Memory B cell (primary cell): Measurements from ENCODE around the gene CHCHD3.

Source experiments
- ATAC-seq: fragments of 150-1000 bp; cut with Tn5 transposase; 2 replicates; pipeline ENCODE4 v1.10.0; 2021; ENCODE audit warnings: low read depth, mild to moderate bottlenecking, moderate library complexity
- DNase-seq, 2 donors: peaks; one replicate each; pipeline ENCODE4 v3.0.0; 2022; ENCODE audit warnings: low spot score in 2 of 2
- H3K27ac Mint-ChIP-seq: one replicate; pipeline ENCODE4 v1.8.0; 2022; ENCODE audit warnings: mild to moderate bottlenecking, moderate library complexity, mixed read lengths
- H3K27me3 Mint-ChIP-seq: one replicate; pipeline ENCODE4 v1.8.0; 2022; ENCODE audit warnings: mixed read lengths
- H3K36me3 Mint-ChIP-seq: one replicate; pipeline ENCODE4 v1.8.0; 2022; ENCODE audit warnings: mild to moderate bottlenecking, mixed read lengths
- H3K4me1 Mint-ChIP-seq: one replicate; pipeline ENCODE4 v1.8.0; 2022; ENCODE audit warnings: mixed read lengths
- H3K4me3 Mint-ChIP-seq: one replicate; pipeline ENCODE4 v1.8.0; 2022; ENCODE audit warnings: mild to moderate bottlenecking, moderate library complexity, mixed read lengths
- H3K9me3 Mint-ChIP-seq: one replicate; pipeline ENCODE4 v1.8.0; 2022; ENCODE audit warnings: mixed read lengths

The CHCHD3 gene

GRCh38 chr7:133061357-133061756, 20.5 kb downstream of the CHCHD3 start:
- no peak for DNase-seq
- Mint-ChIP-seq H3K36me3 (peaks cover 27% of the 10 kb centered on the region), H3K27ac (no peak overlapping the region), H3K27me3 (no peaks in the 10 kb centered on the region), H3K9me3 (no peaks in the 10 kb centered on the region), H3K4me3 (no peak overlapping the region), H3K4me1 (peaks cover 40% of the 10 kb centered on the region)
- ATAC-seq: no peak

- Mint-ChIP-seq H3K36me3 (peaks cover 27% of the 10 kb centered on the region), H3K4me1 (peaks cover 42% of the 10 kb centered on the region), H3K27me3 (no peaks in the 10 kb centered on the region), H3K27ac (peak overlapping the region; percentile 21), H3K4me3 (no peak overlapping the region), H3K9me3 (no peaks in the 10 kb centered on the region)
- DNase-seq (no peak), ATAC-seq (peak; percentile 85)
Observed at GRCh38 chr7:133060004-133060403, 21.9 kb downstream of the CHCHD3 start.

GRCh38 chr7:133059263-133059662, 22.6 kb downstream of the CHCHD3 start:
- Mint-ChIP-seq H3K4me1 (peaks cover 44% of the 10 kb centered on the region), H3K27ac (peak overlapping the region; percentile 64), H3K9me3 (no peaks in the 10 kb centered on the region), H3K36me3 (peaks cover 27% of the 10 kb centered on the region), H3K27me3 (no peaks in the 10 kb centered on the region), H3K4me3 (no peak overlapping the region)
- no peak for ATAC-seq
- no peak for DNase-seq

GRCh38 chr7:133056370-133057238, 25.3 kb downstream of the CHCHD3 start:
- Mint-ChIP-seq H3K27ac (peak overlapping the region; percentile 8), H3K9me3 (no peaks in the 10 kb centered on the region), H3K36me3 (peaks cover 20% of the 10 kb centered on the region), H3K4me1 (peaks cover 46% of the 10 kb centered on the region), H3K4me3 (no peak overlapping the region), H3K27me3 (no peaks in the 10 kb centered on the region)
- no peak for ATAC-seq
- DNase-seq: no peak

GRCh38 chr7:133054162-133054840, 27.6 kb downstream of the CHCHD3 start:
- H3K27ac Mint-ChIP-seq: no peak overlapping the region
- H3K4me1 Mint-ChIP-seq: peaks cover 31% of the 10 kb centered on the region
- H3K36me3 Mint-ChIP-seq: peaks cover 12% of the 10 kb centered on the region
- no peaks in the 10 kb centered on the region for H3K27me3 Mint-ChIP-seq
- ATAC-seq: no peak
- no peak for DNase-seq
- no peak overlapping the region for H3K4me3 Mint-ChIP-seq
- no peaks in the 10 kb centered on the region for H3K9me3 Mint-ChIP-seq

GRCh38 chr7:133053321-133053891, 28.5 kb downstream of the CHCHD3 start:
- DNase-seq: no peak
- Mint-ChIP-seq H3K36me3 (peaks cover 11% of the 10 kb centered on the region), H3K27ac (no peak overlapping the region), H3K4me1 (peaks cover 27% of the 10 kb centered on the region), H3K27me3 (no peaks in the 10 kb centered on the region), H3K4me3 (no peak overlapping the region), H3K9me3 (no peaks in the 10 kb centered on the region)
- no peak for ATAC-seq

GRCh38 chr7:133052826-133053225, 29.1 kb downstream of the CHCHD3 start:
- no peak overlapping the region for H3K4me3 Mint-ChIP-seq
- H3K9me3 Mint-ChIP-seq: no peaks in the 10 kb centered on the region
- ATAC-seq: no peak
- DNase-seq: no peak
- H3K27ac Mint-ChIP-seq: no peak overlapping the region
- H3K36me3 Mint-ChIP-seq: peaks cover 11% of the 10 kb centered on the region
- no peaks in the 10 kb centered on the region for H3K27me3 Mint-ChIP-seq
- peaks cover 27% of the 10 kb centered on the region for H3K4me1 Mint-ChIP-seq

GRCh38 chr7:133052401-133052756, 29.5 kb downstream of the CHCHD3 start:
- peaks cover 11% of the 10 kb centered on the region for H3K36me3 Mint-ChIP-seq
- ATAC-seq: no peak
- no peaks in the 10 kb centered on the region for H3K27me3 Mint-ChIP-seq
- peaks cover 27% of the 10 kb centered on the region for H3K4me1 Mint-ChIP-seq
- H3K9me3 Mint-ChIP-seq: no peaks in the 10 kb centered on the region
- H3K27ac Mint-ChIP-seq: no peak overlapping the region
- DNase-seq: no peak
- no peak overlapping the region for H3K4me3 Mint-ChIP-seq

- Mint-ChIP-seq H3K4me1 (peaks cover 25% of the 10 kb centered on the region), H3K4me3 (no peak overlapping the region), H3K9me3 (no peaks in the 10 kb centered on the region), H3K27ac (no peak overlapping the region), H3K36me3 (peaks cover 11% of the 10 kb centered on the region), H3K27me3 (no peaks in the 10 kb centered on the region)
- DNase-seq (no peak), ATAC-seq (no peak)
Observed at GRCh38 chr7:133051719-133052400, 30.0 kb downstream of the CHCHD3 start.

GRCh38 chr7:133051066-133051465, 30.8 kb downstream of the CHCHD3 start:
- Mint-ChIP-seq H3K9me3 (no peaks in the 10 kb centered on the region), H3K36me3 (peaks cover 11% of the 10 kb centered on the region), H3K27me3 (no peaks in the 10 kb centered on the region), H3K4me1 (peaks cover 20% of the 10 kb centered on the region), H3K4me3 (no peak overlapping the region), H3K27ac (no peak overlapping the region)
- DNase-seq: no peak
- ATAC-seq: peak; percentile 46

- DNase-seq (no peak), ATAC-seq (no peak)
- Mint-ChIP-seq H3K4me1 (peaks cover 23% of the 10 kb centered on the region), H3K9me3 (no peaks in the 10 kb centered on the region), H3K27me3 (no peaks in the 10 kb centered on the region), H3K27ac (no peak overlapping the region), H3K36me3 (peaks cover 15% of the 10 kb centered on the region), H3K4me3 (no peak overlapping the region)
Observed at GRCh38 chr7:133050200-133050995, 31.5 kb downstream of the CHCHD3 start.

- no peaks in the 10 kb centered on the region for H3K9me3 Mint-ChIP-seq
- peaks cover 24% of the 10 kb centered on the region for H3K4me1 Mint-ChIP-seq
- peaks cover 18% of the 10 kb centered on the region for H3K36me3 Mint-ChIP-seq
- no peaks in the 10 kb centered on the region for H3K27me3 Mint-ChIP-seq
- H3K27ac Mint-ChIP-seq: no peak overlapping the region
- no peak overlapping the region for H3K4me3 Mint-ChIP-seq
- DNase-seq: no peak
- ATAC-seq: no peak
Observed at GRCh38 chr7:133048589-133048988, 33.3 kb downstream of the CHCHD3 start.

- H3K4me3 Mint-ChIP-seq: no peak overlapping the region
- no peaks in the 10 kb centered on the region for H3K27me3 Mint-ChIP-seq
- peaks cover 16% of the 10 kb centered on the region for H3K4me1 Mint-ChIP-seq
- DNase-seq: no peak
- ATAC-seq: no peak
- no peak overlapping the region for H3K27ac Mint-ChIP-seq
- H3K36me3 Mint-ChIP-seq: peaks cover 18% of the 10 kb centered on the region
- no peaks in the 10 kb centered on the region for H3K9me3 Mint-ChIP-seq
Observed at GRCh38 chr7:133047321-133047720, 34.6 kb downstream of the CHCHD3 start.
